Stimulated activated naive CD8-positive, alpha-beta T cell treated with anti-CD3 and anti-CD28 coated beads, Interleukin-15, amount 100 ng/mL, for 72 hours (primary cell): Measurements from ENCODE around the gene DCLK1.
A peak's percentile ranks its signal among the peaks of the same experiment; 100 is the strongest.

ENCODE experiments used
- ATAC-seq: fragments of 150-1000 bp; cut with Tn5 transposase; 2 replicates; pipeline ENCODE4 v1.10.0; 2021; ENCODE audit warnings: mild to moderate bottlenecking, moderate library complexity
- DNase-seq, 2 donors: peaks; one replicate each; pipeline ENCODE4 v3.0.0; 2021 to 2022
- H3K27ac Mint-ChIP-seq, 2 donors: one replicate each; pipeline ENCODE4 v1.8.0; 2022; ENCODE audit warnings: mild to moderate bottlenecking in 2 of 2, mixed read lengths in 2 of 2, moderate library complexity in 2 of 2
- H3K27me3 Mint-ChIP-seq: one replicate; pipeline ENCODE4 v1.8.0; 2022; ENCODE audit warnings: mixed read lengths
- H3K4me1 Mint-ChIP-seq: one replicate; pipeline ENCODE4 v1.8.0; 2022; ENCODE audit warnings: mild to moderate bottlenecking, mixed read lengths
- H3K4me3 Mint-ChIP-seq, 2 donors: one replicate each; pipeline ENCODE4 v1.8.0; 2022; ENCODE audit warnings: mild to moderate bottlenecking in 2 of 2, mixed read lengths in 2 of 2, moderate library complexity in 1 of 2
- H3K9me3 Mint-ChIP-seq, 2 donors: one replicate each; pipeline ENCODE4 v1.8.0; 2022; ENCODE audit warnings: mixed read lengths in 2 of 2

The DCLK1 gene

DNA sequence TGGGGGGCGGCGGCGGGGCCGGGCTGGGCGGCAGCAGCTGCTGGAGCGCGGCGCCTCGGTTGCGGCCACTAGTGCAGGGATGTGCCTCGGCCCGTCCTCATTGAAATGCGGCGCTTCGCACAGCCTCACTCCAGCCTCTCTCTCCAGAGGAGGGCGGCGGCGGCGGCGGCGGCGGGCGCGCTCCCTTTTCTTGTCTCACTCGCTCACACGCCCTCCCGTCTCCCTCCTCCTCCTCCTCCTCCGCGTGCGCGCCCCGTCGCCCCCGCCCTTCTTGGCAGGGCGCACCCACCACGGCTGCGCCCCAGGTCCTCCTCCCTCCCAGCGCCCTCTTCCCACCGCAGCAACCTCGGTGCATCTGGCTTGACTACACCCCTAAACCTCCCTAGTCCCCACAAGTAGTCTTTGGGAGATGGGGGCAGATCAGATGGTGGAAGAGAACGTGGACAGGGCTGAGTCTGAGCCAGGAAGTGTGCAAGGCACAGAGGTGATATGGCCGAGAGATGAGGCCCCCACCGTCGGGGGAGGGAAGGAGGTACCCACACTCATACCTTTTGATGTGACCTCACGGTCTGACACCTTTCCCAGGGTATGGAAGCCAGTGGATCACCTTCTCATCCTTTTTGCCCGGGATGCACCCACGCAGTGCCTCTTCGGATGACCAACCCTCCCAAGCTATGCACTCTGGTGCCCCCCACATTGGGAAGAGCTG is at the start of gene DCLK1:
Gene DCLK1, minus strand, starts transcription at position 161 of the 709 bp plus-strand sequence.
- Mint-ChIP-seq H3K27ac (no peak within 1 kb of the TSS), H3K4me3 (no peak within 1 kb of the TSS), H3K4me1 (no peaks in the 10 kb centered on the region), H3K9me3 (peaks cover 0 to 7% of the 10 kb centered on the region in 2 donors), H3K27me3 (peaks cover 62% of the 10 kb centered on the region)
- DNase-seq (no peak), ATAC-seq (peak; percentile 31)

DNA sequence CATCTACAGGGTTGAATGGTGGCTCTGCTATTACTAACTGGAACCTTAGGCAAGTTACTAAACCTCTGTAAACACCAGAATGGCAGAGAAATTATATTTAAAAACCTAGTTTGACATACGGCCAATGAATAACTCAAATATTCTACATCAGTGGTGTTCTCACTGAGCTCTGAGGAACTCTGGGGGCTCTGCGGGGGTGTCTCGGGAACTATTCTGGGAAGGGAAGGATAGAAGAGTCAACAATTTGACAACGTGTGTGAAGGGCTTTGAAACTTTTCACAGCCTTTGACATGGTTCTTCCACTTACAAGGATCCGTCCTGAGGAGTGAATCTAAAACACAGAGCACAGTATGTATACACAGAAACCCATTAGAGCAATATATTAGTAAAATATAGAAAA is 44.4 kb upstream of the DCLK1 start:
- Mint-ChIP-seq H3K4me1 (no peaks in the 10 kb centered on the region), H3K4me3 (no peak overlapping the region), H3K27ac (no peak overlapping the region), H3K9me3 (no peaks in the 10 kb centered on the region), H3K27me3 (peaks cover under 1% of the 10 kb centered on the region)
- no peak for DNase-seq
- no peak for ATAC-seq

GRCh38 chr13:36174923-36175322 is 43.7 kb upstream of the DCLK1 start:
- H3K27ac Mint-ChIP-seq, result no peak overlapping the region
- H3K4me3 Mint-ChIP-seq, result no peak overlapping the region
- no peak for DNase-seq
- peaks cover 8% of the 10 kb centered on the region for H3K27me3 Mint-ChIP-seq
- H3K4me1 Mint-ChIP-seq, result no peaks in the 10 kb centered on the region
- ATAC-seq, result no peak
- H3K9me3 Mint-ChIP-seq, result no peaks in the 10 kb centered on the region

- Mint-ChIP-seq H3K4me1 (no peaks in the 10 kb centered on the region), H3K4me3 (no peak overlapping the region), H3K27me3 (peaks cover 11% of the 10 kb centered on the region), H3K9me3 (no peaks in the 10 kb centered on the region), H3K27ac (no peak overlapping the region)
- no peak for DNase-seq
- ATAC-seq, result no peak
These were observed 42.6 kb upstream of the DCLK1 start for GRCh38 chr13:36173571-36174322.

DNA sequence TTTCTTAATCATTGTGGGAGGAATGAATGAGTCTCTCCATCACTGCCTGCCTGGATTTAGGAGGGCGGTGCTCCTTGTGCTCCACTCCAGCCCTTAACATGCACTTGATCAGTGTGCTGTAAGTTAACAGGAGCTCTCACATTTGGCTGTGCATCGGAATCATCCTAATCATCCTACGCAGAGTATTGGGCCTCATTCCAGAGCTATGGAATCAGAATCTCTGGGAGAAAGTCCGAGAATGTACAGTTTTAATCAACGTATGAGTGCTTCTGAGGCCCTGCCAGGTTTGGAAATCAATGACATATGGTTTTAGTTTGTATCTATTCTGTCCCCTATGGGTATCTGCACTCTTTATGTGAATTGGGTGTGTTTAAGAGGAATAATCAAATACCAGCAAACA is 34.9 kb upstream of the DCLK1 start:
- Mint-ChIP-seq H3K27ac (no peak overlapping the region), H3K27me3 (peaks cover 11% of the 10 kb centered on the region), H3K4me3 (no peak overlapping the region), H3K4me1 (no peaks in the 10 kb centered on the region), H3K9me3 (peaks cover 5 to 8% of the 10 kb centered on the region in 2 donors)
- DNase-seq, result no peak
- ATAC-seq, result no peak

DNA sequence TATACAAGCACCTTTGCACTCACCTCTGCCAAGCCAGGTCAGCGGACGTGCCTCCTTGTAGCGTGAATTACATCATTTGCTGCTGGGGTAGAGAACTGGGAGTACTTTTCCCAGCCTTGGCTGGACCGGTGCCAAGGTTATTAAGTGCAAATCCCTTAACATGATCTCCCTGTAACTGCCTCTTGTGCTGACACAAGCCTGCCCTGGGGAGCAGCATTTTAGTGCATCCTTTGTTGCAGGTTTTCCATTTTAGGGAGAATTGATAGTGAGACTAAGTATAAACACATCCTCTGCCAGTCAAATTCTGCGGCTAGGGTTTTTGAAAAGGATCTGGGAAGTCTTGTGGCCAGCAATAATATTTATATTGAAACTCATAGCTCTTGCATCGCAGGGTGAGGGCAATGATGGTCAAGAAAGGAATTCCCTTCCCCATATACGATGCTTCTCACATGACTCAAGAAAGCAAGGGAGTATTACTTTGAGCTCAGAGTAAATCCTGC is 32.7 kb upstream of the DCLK1 start:
- no peaks in the 10 kb centered on the region for H3K4me1 Mint-ChIP-seq
- no peak for DNase-seq
- no peak for ATAC-seq

GRCh38 chr13:36163286-36163685 is 32.1 kb upstream of the DCLK1 start:
- no peak for DNase-seq
- Mint-ChIP-seq H3K27ac (no peak overlapping the region), H3K27me3 (no peaks in the 10 kb centered on the region), H3K9me3 (peaks cover 13 to 15% of the 10 kb centered on the region in 2 donors), H3K4me1 (no peaks in the 10 kb centered on the region), H3K4me3 (no peak overlapping the region)
- no peak for ATAC-seq

More for the DNA sequence above, 32.7 kb upstream of the DCLK1 start:
- Mint-ChIP-seq H3K27me3 (no peaks in the 10 kb centered on the region), H3K4me3 (no peak overlapping the region), H3K27ac (no peak overlapping the region), H3K9me3 (peaks cover 13 to 15% of the 10 kb centered on the region in 2 donors)

- peaks cover 13 to 22% of the 10 kb centered on the region in 2 donors for H3K9me3 Mint-ChIP-seq
- no peak overlapping the region for H3K27ac Mint-ChIP-seq
These were observed 29.1 kb upstream of the DCLK1 start for GRCh38 chr13:36160297-36160696.

DNA sequence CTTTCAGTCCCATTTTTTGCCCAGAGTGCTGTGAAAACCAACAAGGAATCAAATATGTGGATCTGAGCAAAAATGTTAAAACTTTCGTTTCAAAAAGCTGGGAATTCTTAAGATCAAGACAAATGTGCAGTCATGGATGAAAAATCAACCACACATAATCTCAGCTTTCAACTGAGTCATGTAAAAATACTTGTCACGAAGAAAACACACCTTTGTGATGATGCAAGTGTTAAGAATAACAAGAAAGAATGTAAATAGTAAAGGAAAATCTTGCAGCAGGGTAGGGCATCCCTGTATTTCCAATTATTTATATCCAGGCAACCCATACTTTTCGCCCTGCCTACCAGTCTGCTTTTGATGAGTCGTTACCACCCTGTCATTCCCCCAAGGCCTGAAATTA is 27.4 kb upstream of the DCLK1 start:
- Mint-ChIP-seq H3K4me1 (no peaks in the 10 kb centered on the region), H3K4me3 (no peak overlapping the region), H3K9me3 (peaks cover 13 to 22% of the 10 kb centered on the region in 2 donors), H3K27ac (no peak overlapping the region), H3K27me3 (peaks cover 19% of the 10 kb centered on the region)
- DNase-seq (no peak), ATAC-seq (no peak)

More at GRCh38 chr13:36160297-36160696, 29.1 kb upstream of the DCLK1 start:
- no peak for DNase-seq
- peaks cover 10% of the 10 kb centered on the region for H3K27me3 Mint-ChIP-seq
- H3K4me3 Mint-ChIP-seq, result no peak overlapping the region
- ATAC-seq, result no peak
- H3K4me1 Mint-ChIP-seq, result no peaks in the 10 kb centered on the region

GRCh38 chr13:36157480-36157879 is 26.3 kb upstream of the DCLK1 start:
- no peaks in the 10 kb centered on the region for H3K4me1 Mint-ChIP-seq
- H3K9me3 Mint-ChIP-seq, result peaks cover 12 to 22% of the 10 kb centered on the region in 2 donors
- no peak overlapping the region for H3K27ac Mint-ChIP-seq
- ATAC-seq, result no peak
- DNase-seq, result no peak
- no peak overlapping the region for H3K4me3 Mint-ChIP-seq
- H3K27me3 Mint-ChIP-seq, result peaks cover 19% of the 10 kb centered on the region

- Mint-ChIP-seq H3K27me3 (peaks cover 19% of the 10 kb centered on the region), H3K4me3 (no peak overlapping the region), H3K4me1 (no peaks in the 10 kb centered on the region)
These were observed 23.5 kb upstream of the DCLK1 start for GRCh38 chr13:36154567-36155291.

GRCh38 chr13:36151591-36151990 is 20.4 kb upstream of the DCLK1 start:
- Mint-ChIP-seq H3K4me1 (no peaks in the 10 kb centered on the region), H3K27ac (no peak overlapping the region), H3K27me3 (peaks cover 19% of the 10 kb centered on the region), H3K4me3 (no peak overlapping the region), H3K9me3 (peaks cover 0 to 12% of the 10 kb centered on the region in 2 donors)
- ATAC-seq (no peak), DNase-seq (no peak)

More at GRCh38 chr13:36154567-36155291, 23.5 kb upstream of the DCLK1 start:
- DNase-seq (no peak), ATAC-seq (no peak)
- H3K9me3 Mint-ChIP-seq, result peaks cover 4 to 12% of the 10 kb centered on the region in 2 donors
- H3K27ac Mint-ChIP-seq, result no peak overlapping the region

DNA sequence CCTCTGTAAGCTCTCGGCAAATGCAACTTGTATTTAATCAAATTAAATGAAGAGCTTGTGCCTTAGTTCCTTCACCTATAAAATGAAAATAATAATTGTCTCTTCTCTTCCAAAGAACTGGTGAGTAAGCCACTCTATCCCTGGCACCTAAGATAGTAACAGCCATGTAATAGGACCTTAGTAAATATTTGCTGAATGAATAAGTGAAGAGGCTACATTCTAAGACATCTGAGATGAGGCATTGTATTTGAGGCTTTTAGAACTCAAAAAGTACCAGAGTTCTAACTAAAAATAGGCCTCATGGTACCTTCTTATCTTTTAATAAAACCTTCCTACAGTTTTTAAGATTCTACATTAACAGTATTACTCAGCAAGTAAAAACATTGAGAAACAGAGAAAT is 17.3 kb upstream of the DCLK1 start:
- no peak overlapping the region for H3K4me3 Mint-ChIP-seq
- H3K9me3 Mint-ChIP-seq, result peaks cover 0 to 4% of the 10 kb centered on the region in 2 donors
- ATAC-seq, result no peak
- H3K27me3 Mint-ChIP-seq, result no peaks in the 10 kb centered on the region
- no peaks in the 10 kb centered on the region for H3K4me1 Mint-ChIP-seq
- no peak for DNase-seq
- H3K27ac Mint-ChIP-seq, result no peak overlapping the region

DNA sequence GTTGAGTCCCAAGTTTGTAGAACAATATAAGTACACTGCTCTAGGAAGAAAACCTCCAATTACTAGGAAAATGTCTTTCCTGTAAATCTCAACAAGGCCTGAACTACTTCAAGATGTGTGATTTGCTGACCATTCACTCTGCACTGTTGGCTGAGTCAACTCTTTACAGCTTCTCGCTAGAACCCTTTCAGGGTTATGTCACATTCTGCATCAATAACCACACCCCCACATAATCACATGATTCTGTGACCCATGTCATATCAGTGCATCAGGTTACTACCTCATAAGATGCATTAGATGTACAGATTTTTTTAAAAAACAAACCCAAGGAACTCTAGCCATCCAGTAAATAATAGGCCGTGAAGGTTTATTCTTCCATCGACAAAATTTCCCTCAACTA is 16.1 kb upstream of the DCLK1 start:
- DNase-seq (no peak), ATAC-seq (no peak)
- no peak overlapping the region for H3K4me3 Mint-ChIP-seq
- no peaks in the 10 kb centered on the region for H3K27me3 Mint-ChIP-seq
- H3K27ac Mint-ChIP-seq, result no peak overlapping the region
- H3K9me3 Mint-ChIP-seq, result peaks cover 0 to 4% of the 10 kb centered on the region in 2 donors
- H3K4me1 Mint-ChIP-seq, result no peaks in the 10 kb centered on the region

DNA sequence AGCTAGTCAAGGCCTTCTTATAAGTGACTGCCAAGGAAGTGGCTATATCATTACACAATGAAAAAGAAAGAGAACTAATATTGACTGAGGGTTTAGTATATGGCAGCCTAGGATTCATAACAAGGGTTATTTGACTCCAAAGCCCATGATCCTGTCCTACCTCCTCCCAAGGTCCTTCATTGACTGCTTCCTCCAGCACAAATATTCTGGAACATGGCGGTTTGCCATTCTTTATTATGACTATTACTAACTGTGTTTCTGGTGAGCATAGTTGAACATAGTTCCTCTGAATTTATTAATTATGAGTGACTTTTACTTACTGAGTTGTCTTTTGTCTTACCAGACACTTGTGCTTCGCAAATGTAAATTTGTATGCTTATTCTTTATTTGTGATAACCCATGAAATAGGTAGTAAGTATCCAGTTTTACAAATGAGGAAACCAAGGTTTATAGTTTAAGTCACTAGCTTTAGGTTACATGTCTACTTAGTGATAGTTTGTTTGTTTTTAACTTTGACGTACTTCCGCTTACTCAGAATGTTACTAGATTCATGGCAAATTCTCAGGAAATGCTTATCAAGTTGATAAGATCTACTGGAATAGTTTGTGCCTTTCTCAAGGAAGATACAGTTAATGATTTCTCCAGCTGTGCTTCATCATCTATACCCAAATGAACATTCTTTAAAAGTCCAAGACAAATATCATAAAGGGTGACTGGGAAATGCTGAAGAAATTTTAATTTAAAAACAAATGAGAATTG is 15.5 kb upstream of the DCLK1 start:
- Mint-ChIP-seq H3K4me3 (no peak overlapping the region), H3K27me3 (no peaks in the 10 kb centered on the region), H3K27ac (no peak overlapping the region), H3K4me1 (no peaks in the 10 kb centered on the region), H3K9me3 (no peaks in the 10 kb centered on the region)
- DNase-seq (no peak), ATAC-seq (no peak)
